Measurements from ENCODE around the gene SLC19A1.

SLC19A1 gene

DNA sequence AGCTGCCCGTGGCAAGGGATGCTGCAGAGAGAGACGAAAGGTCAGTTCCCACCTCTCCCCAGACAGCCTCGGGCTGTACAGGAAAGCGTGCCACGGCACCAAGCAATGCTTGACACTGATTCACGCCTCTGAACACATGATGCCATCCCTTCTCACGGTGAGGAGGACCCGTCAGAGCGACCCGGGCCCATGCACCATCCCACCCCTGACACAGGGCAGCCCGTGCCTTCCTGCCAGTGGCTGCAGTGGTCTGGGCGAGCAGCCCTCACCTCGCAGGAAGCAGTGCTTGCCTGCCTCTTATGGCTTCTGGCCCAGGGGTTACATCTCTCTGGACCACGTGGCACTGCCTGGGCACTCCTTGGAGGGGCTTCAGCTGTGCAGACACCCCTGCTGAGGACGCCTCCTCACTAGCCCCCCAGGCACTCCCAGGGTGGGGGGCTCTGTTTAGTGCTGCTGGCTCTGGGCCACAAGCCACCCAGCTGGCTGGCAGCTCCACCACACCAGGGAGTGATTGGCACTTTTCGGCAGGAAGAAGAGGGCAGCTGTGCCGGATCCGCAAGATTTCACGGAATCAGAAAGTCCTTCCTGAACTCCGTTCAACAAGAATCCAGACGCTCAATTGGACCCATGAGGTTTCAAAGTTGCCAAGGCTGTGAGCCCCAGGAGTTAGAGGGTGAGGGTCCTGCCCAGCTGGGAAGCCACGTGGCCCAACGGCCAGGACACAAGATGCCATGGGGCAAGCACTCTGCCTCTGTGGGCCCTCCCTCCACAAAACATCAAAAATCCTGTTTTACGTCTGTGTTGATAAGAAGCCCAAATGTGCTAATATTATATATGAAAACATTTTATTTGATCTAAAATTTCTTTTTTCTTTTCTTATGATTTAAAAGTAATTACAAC, 34.8 kb upstream of the SLC19A1 start:
- Histone ChIP-seq H3K27me3 (ENCODE audit: insufficient read depth, low read length) (peaks cover 12% of the 10 kb centered on the region; the same call in 1 of the 2 replicates), H3K4me1 (ENCODE audit: control insufficient read depth, insufficient read depth, low read length, unreplicated experiment) (no peaks in the 10 kb centered on the region), H3K79me2 (ENCODE audit: control insufficient read depth, insufficient read depth, low read length, unreplicated experiment) (no peaks in the 10 kb centered on the region), H3K27ac (ENCODE audit: low read depth, low read length) (no peak overlapping the region), H3K36me3 (ENCODE audit: insufficient read depth, low read length) (no peaks in the 10 kb centered on the region), H2AFZ (ENCODE audit: low read length, unreplicated experiment) (no peak overlapping the region), H3K4me3 (ENCODE audit: low read depth, low read length) (no peak overlapping the region)

DNA sequence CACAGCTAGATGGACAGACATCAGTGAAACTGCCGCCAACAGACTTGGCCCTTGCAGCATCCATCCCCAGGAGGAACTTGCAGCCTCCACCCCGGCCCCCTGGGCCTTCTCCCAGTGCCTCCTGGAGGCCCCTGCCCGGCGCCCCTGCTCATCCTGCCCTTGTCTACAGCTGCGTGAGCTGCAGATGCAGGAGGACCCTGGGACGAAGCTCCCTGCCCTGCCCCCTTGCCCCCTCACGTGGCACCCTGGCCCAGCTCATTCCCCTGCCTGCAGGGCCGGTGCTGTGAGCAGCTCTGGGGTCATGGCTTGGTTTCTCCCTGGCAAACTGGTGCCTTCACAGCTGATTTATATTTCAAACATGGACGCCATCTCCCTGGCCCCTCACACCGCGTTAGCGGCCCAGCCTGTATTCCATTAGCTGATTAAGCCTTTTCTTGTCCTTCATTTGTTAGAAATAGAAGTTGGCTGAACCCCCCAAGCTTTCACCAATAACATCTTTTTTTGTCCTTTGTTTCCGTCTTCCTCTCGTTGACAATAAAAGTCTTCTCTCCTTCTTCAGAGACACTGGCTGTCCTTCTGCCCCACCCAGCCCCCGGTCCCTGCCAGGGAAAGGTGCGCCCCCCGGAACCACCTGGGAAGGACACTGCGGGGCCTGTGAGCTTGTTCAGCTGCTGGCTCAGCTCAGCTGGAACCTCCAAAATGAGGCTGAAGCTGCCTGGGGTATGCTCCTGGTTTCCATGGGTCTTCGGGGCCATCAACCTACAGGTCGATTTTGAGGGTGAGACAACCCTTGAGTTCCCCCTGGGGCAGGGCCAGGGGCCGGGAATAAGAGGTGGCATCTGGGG, 34.0 kb upstream of the SLC19A1 start:
- H3K79me2 ChIP-seq (ENCODE audit: control insufficient read depth, insufficient read depth, low read length, unreplicated experiment), result no peaks in the 10 kb centered on the region
- H2AFZ ChIP-seq (ENCODE audit: low read length, unreplicated experiment), result no peak overlapping the region
- H3K4me1 ChIP-seq (ENCODE audit: control insufficient read depth, insufficient read depth, low read length, unreplicated experiment), result no peaks in the 10 kb centered on the region
- H3K27ac ChIP-seq (ENCODE audit: low read depth, low read length), result no peak overlapping the region
- H3K36me3 ChIP-seq (ENCODE audit: insufficient read depth, low read length), result no peaks in the 10 kb centered on the region
- H3K27me3 ChIP-seq (ENCODE audit: insufficient read depth, low read length), result peaks cover 12% of the 10 kb centered on the region; the same call in 1 of the 2 replicates
- no peak overlapping the region for H3K4me3 ChIP-seq (ENCODE audit: low read depth, low read length)

DNA sequence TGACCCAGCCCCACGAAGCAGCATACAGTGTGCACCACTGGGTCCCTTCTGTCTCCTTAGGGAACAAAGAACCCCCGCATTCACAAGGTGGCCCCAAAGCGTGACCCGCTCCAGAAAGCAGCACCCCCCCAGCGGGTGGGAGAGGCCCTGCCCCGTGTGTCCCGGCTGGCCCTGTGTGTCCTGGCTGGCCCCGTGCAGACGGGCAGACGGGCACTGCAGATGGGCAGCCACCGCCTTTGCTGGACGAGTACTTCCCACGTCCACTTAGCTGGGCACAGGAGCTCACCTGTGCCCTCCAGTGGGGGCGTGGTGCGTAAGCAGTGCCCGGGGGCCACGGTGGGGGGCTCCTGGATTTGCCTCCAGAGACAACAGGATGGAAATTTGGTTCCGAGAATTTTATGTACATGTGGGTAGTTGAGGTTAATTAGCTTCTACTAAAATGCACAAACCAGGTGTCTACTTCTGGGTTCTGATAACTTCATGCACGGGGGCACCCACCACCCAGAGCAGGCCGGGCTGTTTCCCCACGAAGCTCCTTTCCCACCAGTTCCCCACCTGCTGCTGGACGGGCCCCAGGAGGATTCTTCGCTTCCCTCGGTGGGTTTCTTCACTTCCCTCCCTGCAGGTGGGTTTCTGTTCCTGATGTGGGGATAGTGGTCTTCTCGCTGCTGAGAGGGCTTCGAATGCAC, 33.2 kb upstream of the SLC19A1 start:
- no peaks in the 10 kb centered on the region for H3K4me1 ChIP-seq (ENCODE audit: control insufficient read depth, insufficient read depth, low read length, unreplicated experiment)
- no peak overlapping the region for H2AFZ ChIP-seq (ENCODE audit: low read length, unreplicated experiment)
- H3K79me2 ChIP-seq (ENCODE audit: control insufficient read depth, insufficient read depth, low read length, unreplicated experiment), result no peaks in the 10 kb centered on the region
- H3K36me3 ChIP-seq (ENCODE audit: insufficient read depth, low read length), result no peaks in the 10 kb centered on the region
- no peak overlapping the region for H3K4me3 ChIP-seq (ENCODE audit: low read depth, low read length)
- H3K27ac ChIP-seq (ENCODE audit: low read depth, low read length), result no peak overlapping the region
- peaks cover 12% of the 10 kb centered on the region; the same call in 1 of the 2 replicates for H3K27me3 ChIP-seq (ENCODE audit: insufficient read depth, low read length)

DNA sequence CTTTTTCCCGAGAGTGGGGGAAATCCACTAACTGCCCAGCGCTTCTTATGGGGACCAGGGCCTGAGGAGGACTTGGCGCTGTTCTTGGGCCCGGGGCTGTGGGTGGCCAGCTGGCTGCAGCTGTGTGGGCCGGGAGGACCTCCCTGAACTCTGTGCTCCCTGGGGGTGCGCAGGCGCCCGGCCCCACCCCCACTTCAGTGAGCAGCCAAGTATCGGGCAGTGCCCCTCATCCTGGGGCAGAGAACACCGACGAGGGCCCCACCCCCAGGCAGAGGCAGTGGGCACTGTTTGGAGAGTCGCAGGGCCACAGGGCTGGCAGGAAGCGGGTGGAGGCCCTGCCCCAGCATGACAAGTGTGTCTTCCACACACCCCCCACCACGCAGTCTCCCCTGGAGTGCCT, 32.5 kb upstream of the SLC19A1 start:
- Histone ChIP-seq H3K27ac (ENCODE audit: low read depth, low read length) (no peak overlapping the region), H3K27me3 (ENCODE audit: insufficient read depth, low read length) (peaks cover 12% of the 10 kb centered on the region; the same call in 1 of the 2 replicates), H3K79me2 (ENCODE audit: control insufficient read depth, insufficient read depth, low read length, unreplicated experiment) (no peaks in the 10 kb centered on the region), H3K36me3 (ENCODE audit: insufficient read depth, low read length) (no peaks in the 10 kb centered on the region), H3K4me1 (ENCODE audit: control insufficient read depth, insufficient read depth, low read length, unreplicated experiment) (no peaks in the 10 kb centered on the region), H3K4me3 (ENCODE audit: low read depth, low read length) (no peak overlapping the region), H2AFZ (ENCODE audit: low read length, unreplicated experiment) (no peak overlapping the region)

DNA sequence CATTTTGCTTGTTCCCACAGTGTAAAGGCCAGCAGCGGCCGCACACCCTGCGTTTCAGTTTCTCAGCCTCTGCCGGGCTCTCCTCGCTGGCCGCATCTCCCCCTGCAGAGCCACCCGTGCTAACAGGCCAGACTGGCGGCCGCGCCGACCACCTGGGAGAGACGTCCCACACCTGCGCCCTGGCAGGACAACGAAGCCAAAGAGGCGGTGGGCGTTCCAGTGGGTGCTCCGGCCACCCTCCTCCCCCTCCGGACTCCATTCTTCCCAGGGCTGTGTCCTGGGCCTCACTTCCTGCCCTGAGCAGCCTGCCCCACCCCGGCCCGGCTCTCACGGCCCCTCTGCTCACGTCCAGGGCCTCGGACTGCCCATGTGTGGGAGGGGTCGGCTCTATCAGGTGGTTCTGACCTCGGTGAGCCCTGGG, 31.9 kb upstream of the SLC19A1 start:
- Histone ChIP-seq H3K4me1 (ENCODE audit: control insufficient read depth, insufficient read depth, low read length, unreplicated experiment) (no peaks in the 10 kb centered on the region), H3K27ac (ENCODE audit: low read depth, low read length) (no peak overlapping the region), H3K4me3 (ENCODE audit: low read depth, low read length) (no peak overlapping the region), H2AFZ (ENCODE audit: low read length, unreplicated experiment) (no peak overlapping the region), H3K27me3 (ENCODE audit: insufficient read depth, low read length) (peaks cover 12% of the 10 kb centered on the region; the same call in 1 of the 2 replicates), H3K36me3 (ENCODE audit: insufficient read depth, low read length) (no peaks in the 10 kb centered on the region), H3K79me2 (ENCODE audit: control insufficient read depth, insufficient read depth, low read length, unreplicated experiment) (no peaks in the 10 kb centered on the region)

DNA sequence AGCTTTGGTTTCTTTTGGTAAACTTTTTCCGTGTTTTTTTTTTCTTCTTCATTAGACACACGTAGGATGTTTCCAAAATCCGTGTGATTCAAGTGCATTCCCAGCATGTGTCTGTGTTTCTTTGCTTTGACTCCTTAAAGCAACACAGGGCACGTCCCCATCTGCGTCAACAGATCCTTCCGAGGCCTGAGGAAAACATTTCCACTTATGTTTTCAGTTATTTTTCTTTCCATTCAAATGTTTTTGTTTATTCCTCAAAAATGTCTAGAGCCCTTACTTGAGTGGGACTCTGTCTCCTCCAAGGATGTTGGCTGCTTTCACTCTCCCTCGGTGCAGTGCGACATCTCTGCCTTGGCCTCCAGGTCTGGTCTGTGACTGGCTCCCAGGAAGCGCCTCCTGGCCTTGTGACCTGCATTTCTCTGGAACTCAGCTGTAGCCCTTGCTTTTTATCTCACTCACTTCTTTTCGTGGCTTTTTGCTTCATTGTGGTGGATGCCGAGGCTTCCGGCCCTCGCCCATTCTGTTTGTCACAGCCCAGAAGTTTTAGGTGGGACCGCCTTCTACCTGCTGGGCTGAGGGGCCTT, 31.3 kb upstream of the SLC19A1 start:
- Histone ChIP-seq H3K27ac (ENCODE audit: low read depth, low read length) (no peak overlapping the region), H2AFZ (ENCODE audit: low read length, unreplicated experiment) (no peak overlapping the region), H3K4me3 (ENCODE audit: low read depth, low read length) (no peak overlapping the region), H3K27me3 (ENCODE audit: insufficient read depth, low read length) (peaks cover 14% of the 10 kb centered on the region), H3K4me1 (ENCODE audit: control insufficient read depth, insufficient read depth, low read length, unreplicated experiment) (no peaks in the 10 kb centered on the region), H3K36me3 (ENCODE audit: insufficient read depth, low read length) (no peaks in the 10 kb centered on the region), H3K79me2 (ENCODE audit: control insufficient read depth, insufficient read depth, low read length, unreplicated experiment) (no peaks in the 10 kb centered on the region)

DNA sequence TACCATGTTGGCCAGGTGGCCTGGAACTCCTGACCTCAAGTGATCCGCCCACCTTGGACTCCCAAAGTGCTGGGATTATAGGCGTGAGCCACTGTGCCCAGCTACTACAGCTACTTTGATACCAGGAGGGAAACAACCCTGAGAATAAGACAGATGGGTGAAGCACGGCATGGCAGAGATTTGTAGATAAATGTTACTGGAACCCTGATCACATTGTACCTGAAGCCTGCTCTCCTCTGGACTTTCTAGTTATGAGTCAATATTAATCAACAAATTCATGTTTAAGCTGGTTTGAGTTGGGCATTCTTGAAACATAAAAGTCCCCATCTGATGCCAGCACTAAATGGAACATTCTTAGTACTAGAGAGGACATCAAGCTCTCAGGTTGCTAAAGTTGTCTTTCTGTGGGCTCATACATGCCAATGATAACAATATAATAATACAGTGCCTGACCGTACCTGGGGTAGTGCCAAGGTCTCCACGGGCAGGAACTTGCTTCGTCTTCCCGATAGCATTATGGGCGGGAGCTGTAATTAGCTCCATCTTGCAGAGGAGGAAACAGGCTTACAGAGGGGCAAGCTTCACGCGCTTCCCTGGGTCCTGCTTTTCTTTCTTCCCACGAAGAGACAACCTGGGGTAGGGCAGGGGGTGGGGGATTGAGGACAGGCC, 30.7 kb upstream of the SLC19A1 start:
- H3K36me3 ChIP-seq (ENCODE audit: insufficient read depth, low read length), result no peaks in the 10 kb centered on the region
- H3K27me3 ChIP-seq (ENCODE audit: insufficient read depth, low read length), result peaks cover 21% of the 10 kb centered on the region
- H2AFZ ChIP-seq (ENCODE audit: low read length, unreplicated experiment), result no peak overlapping the region
- H3K79me2 ChIP-seq (ENCODE audit: control insufficient read depth, insufficient read depth, low read length, unreplicated experiment), result no peaks in the 10 kb centered on the region
- no peak overlapping the region for H3K27ac ChIP-seq (ENCODE audit: low read depth, low read length)
- H3K4me3 ChIP-seq (ENCODE audit: low read depth, low read length), result no peak overlapping the region
- no peaks in the 10 kb centered on the region for H3K4me1 ChIP-seq (ENCODE audit: control insufficient read depth, insufficient read depth, low read length, unreplicated experiment)

DNA sequence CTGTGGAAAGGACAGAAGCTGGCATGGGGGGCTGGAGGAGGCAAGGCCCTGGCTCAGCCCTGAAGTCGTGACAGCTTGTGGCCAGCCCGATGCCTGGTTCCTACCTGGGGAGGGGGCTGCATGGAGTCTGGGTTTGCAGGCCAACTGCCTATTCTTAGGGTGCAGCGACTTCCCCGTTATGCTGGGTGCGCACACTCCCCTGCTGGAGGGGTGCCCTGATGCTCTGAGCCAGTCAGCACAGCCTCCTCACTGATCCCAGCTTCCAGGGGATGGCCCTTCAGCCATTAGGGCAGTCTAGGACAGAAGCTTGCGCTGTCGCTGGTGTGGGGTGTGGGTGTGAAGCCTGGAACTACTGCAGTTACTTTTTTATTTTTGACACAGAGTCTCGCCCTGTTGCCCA, 30.0 kb upstream of the SLC19A1 start:
- Histone ChIP-seq H3K27me3 (ENCODE audit: insufficient read depth, low read length) (peaks cover 26% of the 10 kb centered on the region), H3K27ac (ENCODE audit: low read depth, low read length) (no peak overlapping the region), H3K79me2 (ENCODE audit: control insufficient read depth, insufficient read depth, low read length, unreplicated experiment) (no peaks in the 10 kb centered on the region), H3K36me3 (ENCODE audit: insufficient read depth, low read length) (no peaks in the 10 kb centered on the region), H3K4me3 (ENCODE audit: low read depth, low read length) (no peak overlapping the region), H3K4me1 (ENCODE audit: control insufficient read depth, insufficient read depth, low read length, unreplicated experiment) (no peaks in the 10 kb centered on the region), H2AFZ (ENCODE audit: low read length, unreplicated experiment) (no peak overlapping the region)

DNA sequence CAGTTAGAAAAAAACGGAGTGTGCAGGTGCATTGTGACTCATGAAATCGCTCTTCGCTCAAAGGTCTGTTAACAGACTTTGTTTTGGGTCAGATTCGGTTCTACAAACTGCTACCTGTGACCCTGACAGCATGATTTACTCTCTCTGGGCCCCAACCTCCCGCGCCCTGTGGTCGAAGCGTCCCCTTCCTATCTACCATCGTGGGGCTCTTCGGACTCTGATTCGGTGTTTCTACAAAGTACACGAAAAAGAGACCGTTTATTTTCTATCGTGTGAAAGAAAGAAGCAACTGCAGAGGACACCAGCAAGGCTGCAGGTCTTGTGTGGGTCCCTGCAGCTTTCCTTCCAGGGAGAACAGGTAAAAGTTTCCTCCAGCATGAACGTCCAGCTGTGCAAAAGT, 29.4 kb upstream of the SLC19A1 start:
- Histone ChIP-seq H3K27ac (ENCODE audit: low read depth, low read length) (no peak overlapping the region), H3K36me3 (ENCODE audit: insufficient read depth, low read length) (no peaks in the 10 kb centered on the region), H3K4me3 (ENCODE audit: low read depth, low read length) (no peak overlapping the region), H2AFZ (ENCODE audit: low read length, unreplicated experiment) (no peak overlapping the region), H3K27me3 (ENCODE audit: insufficient read depth, low read length) (peaks cover 28% of the 10 kb centered on the region), H3K4me1 (ENCODE audit: control insufficient read depth, insufficient read depth, low read length, unreplicated experiment) (no peaks in the 10 kb centered on the region), H3K79me2 (ENCODE audit: control insufficient read depth, insufficient read depth, low read length, unreplicated experiment) (no peaks in the 10 kb centered on the region)

Data from ACC112 (cell line).